Smooth muscle cell (in vitro differentiated cells): Measurements from ENCODE around the gene ARHGAP15. TPM values are rescaled to one million over a fixed set of nuclear protein-coding genes. Genes with fewer than 3 reads are reported as not detected.

Experiments
- DNase-seq: peaks from one replicate; lab custom pipeline; 2025; ENCODE audit not compliant: unreplicated experiment; lab: John Stamatoyannopoulos, UW
- H2AFZ ChIP-seq: fragments of 200-600 bp; sonication (generic); 2 replicates; pipeline ENCODE4 v1.6.0; 2016; ENCODE audit warnings: antibody characterized with exemption, low read depth, mild to moderate bottlenecking
- H3F3A ChIP-seq: fragments of 200-600 bp; sonication (generic); 2 replicates; pipeline ENCODE4 v1.6.0; 2017; ENCODE audit warnings: antibody characterized with exemption, low read depth
- H3K27ac ChIP-seq: fragments of 200-600 bp; sonication (generic); 2 replicates; pipeline ENCODE4 v1.5.1; 2016; ENCODE audit warnings: low read depth, mild to moderate bottlenecking
- H3K27me3 ChIP-seq: fragments of 200-600 bp; sonication (generic); 2 replicates; pipeline ENCODE4 v1.6.1; 2016; ENCODE audit warnings: low read depth, mild to moderate bottlenecking
- H3K36me3 ChIP-seq: fragments of 200-600 bp; sonication (generic); 2 replicates; pipeline ENCODE4 v1.5.1; 2016; ENCODE audit warnings: low read depth
- H3K4me1 ChIP-seq: fragments of 200-600 bp; sonication (generic); 2 replicates; pipeline ENCODE4 v1.5.1; 2016; ENCODE audit warnings: low read depth
- H3K4me2 ChIP-seq: fragments of 200-600 bp; sonication (generic); 2 replicates; pipeline ENCODE4 v1.6.0; 2016; ENCODE audit warnings: mild to moderate bottlenecking
- H3K4me3 ChIP-seq: fragments of 200-600 bp; sonication (generic); 2 replicates; pipeline ENCODE4 v1.5.1; 2016; ENCODE audit warnings: mild to moderate bottlenecking
- H3K79me2 ChIP-seq: fragments of 200-600 bp; sonication (generic); 2 replicates; pipeline ENCODE4 v1.6.0; 2016; ENCODE audit warnings: low read depth, mild to moderate bottlenecking
- H3K9ac ChIP-seq: fragments of 200-600 bp; sonication (generic); 2 replicates; pipeline ENCODE4 v1.6.0; 2016; ENCODE audit warnings: low read depth
- H3K9me3 ChIP-seq: fragments of 200-600 bp; sonication (generic); replicated peaks from 2 replicates; pipeline ENCODE4 v1.5.1; 2016; ENCODE audit warnings: low read depth
- H4K20me1 ChIP-seq: fragments of 200-600 bp; sonication (generic); 2 replicates; pipeline ENCODE4 v1.6.0; 2016; ENCODE audit warnings: low read depth
- CTCF ChIP-seq: fragments of 200-600 bp; sonication (generic); IDR thresholded peaks from 2 replicates; pipeline ENCODE4 v1.5.1; 2017; ENCODE audit warnings: borderline replicate concordance, mild to moderate bottlenecking, antibody characterized with exemption; ENCODE audit not compliant: insufficient read depth, poor library complexity, severe bottlenecking
- WGBS: methylation state at CpG from one replicate; pipeline ENCODE4 v1.1.7; 2016; ENCODE audit warnings: low lambda C conversion rate; 5-methylcytosine and 5-hydroxymethylcytosine counted together
- polyA plus RNA-seq: library from polyadenylated mRNA; unstranded; fragments of >200 nt; fragmentation: Nextera tagmentation; extraction: Ambion mirVana; gene quantifications from 2 replicates; pipeline ENCODE4 v1.2.1, GENCODE V29; 2016
- total RNA-seq: library from RNA; depleted of rRNA; stranded (reverse); fragments of >200 nt; gene quantifications from 2 replicates; pipeline ENCODE4 v1.2.3, GENCODE V29; 2014

ARHGAP15 gene
- total and polyA plus RNA-seq, 2 experiments from 2014 or later = not detected

- no peak overlapping the region for H3K4me2 ChIP-seq
- H3F3A ChIP-seq = no peaks in the 10 kb centered on the region
- no peak overlapping the region for H2AFZ ChIP-seq
- H3K79me2 ChIP-seq = no peaks in the 10 kb centered on the region
- TF ChIP-seq CTCF = no peak
- H3K9ac ChIP-seq = no peak overlapping the region
- H3K27ac ChIP-seq = no peak overlapping the region
- H3K4me3 ChIP-seq = no peak overlapping the region
- no peaks in the 10 kb centered on the region for H3K27me3 ChIP-seq
- H3K36me3 ChIP-seq = no peaks in the 10 kb centered on the region
- 90% methylated on average over 6 of the region's 6 CpGs for WGBS
- no peaks in the 10 kb centered on the region for H3K4me1 ChIP-seq
- H3K9me3 ChIP-seq = no peaks in the 10 kb centered on the region
- no peaks in the 10 kb centered on the region for H4K20me1 ChIP-seq
- no peak for DNase-seq
Observed at GRCh38 chr2:143356736-143357446, 227.7 kb downstream of the ARHGAP15 start.

- Histone ChIP-seq H3K4me1 (no peaks in the 10 kb centered on the region), H3K9ac (no peak overlapping the region), H3K36me3 (no peaks in the 10 kb centered on the region), H3K79me2 (no peaks in the 10 kb centered on the region), H3K9me3 (no peaks in the 10 kb centered on the region), H3K4me3 (no peak overlapping the region), H3K27me3 (no peaks in the 10 kb centered on the region), H3K4me2 (no peak overlapping the region), H2AFZ (no peak overlapping the region), H3F3A (no peaks in the 10 kb centered on the region), H3K27ac (no peak overlapping the region), H4K20me1 (no peaks in the 10 kb centered on the region)
- DNase-seq = no peak
- no peak for TF ChIP-seq CTCF
- 81% methylated on average over 2 of the region's 2 CpGs for WGBS
Observed at GRCh38 chr2:143357966-143358365, 228.7 kb downstream of the ARHGAP15 start.

GRCh38 chr2:143361346-143361745 is 232.1 kb downstream of the ARHGAP15 start:
- no peak overlapping the region for H3K4me2 ChIP-seq
- TF ChIP-seq CTCF = no peak
- H3K27ac ChIP-seq = no peak overlapping the region
- H3K4me1 ChIP-seq = no peaks in the 10 kb centered on the region
- no peaks in the 10 kb centered on the region for H3F3A ChIP-seq
- H3K27me3 ChIP-seq = no peaks in the 10 kb centered on the region
- H4K20me1 ChIP-seq = no peaks in the 10 kb centered on the region
- H3K79me2 ChIP-seq = no peaks in the 10 kb centered on the region
- no peak overlapping the region for H3K9ac ChIP-seq
- H3K9me3 ChIP-seq = no peaks in the 10 kb centered on the region
- 96% methylated on average over 2 of the region's 2 CpGs for WGBS
- DNase-seq = no peak
- no peaks in the 10 kb centered on the region for H3K36me3 ChIP-seq
- no peak overlapping the region for H3K4me3 ChIP-seq
- H2AFZ ChIP-seq = no peak overlapping the region

GRCh38 chr2:143371616-143372015 is 242.4 kb downstream of the ARHGAP15 start:
- Histone ChIP-seq H3K36me3 (no peaks in the 10 kb centered on the region), H3K4me3 (no peak overlapping the region), H3K9me3 (no peaks in the 10 kb centered on the region), H3F3A (no peaks in the 10 kb centered on the region), H3K9ac (no peak overlapping the region), H3K79me2 (no peaks in the 10 kb centered on the region), H3K27me3 (peaks cover 3% of the 10 kb centered on the region), H3K27ac (no peak overlapping the region), H3K4me1 (no peaks in the 10 kb centered on the region), H4K20me1 (no peaks in the 10 kb centered on the region), H3K4me2 (no peak overlapping the region), H2AFZ (no peak overlapping the region)
- DNase-seq = no peak
- 79% methylated on average over 2 of the region's 2 CpGs for WGBS
- no peak for TF ChIP-seq CTCF
